HUES6 (cell line): Measurements from ENCODE around the gene CREB1.
"Not testable (repeated sequence)": the region's sequence is repeated elsewhere in the genome, so short reads cannot be mapped to it uniquely, and the experiment has no call there.

ENCODE experiments used
- H3K27ac ChIP-seq: 2 replicates; pipeline ENCODE4 v1.7.0; 2013; ENCODE audit warnings: low read depth, mild to moderate bottlenecking, low read length, inconsistent platforms
- H3K27me3 ChIP-seq: 2 replicates; pipeline ENCODE4 v1.6.1; 2013; ENCODE audit warnings: low read length; ENCODE audit not compliant: control insufficient read depth, insufficient read depth
- H3K36me3 ChIP-seq: 2 replicates; pipeline ENCODE4 v1.6.1; 2013; ENCODE audit warnings: low read length; ENCODE audit not compliant: control insufficient read depth, insufficient read depth
- H3K4me1 ChIP-seq: 2 replicates; pipeline ENCODE4 v1.6.1; 2013; ENCODE audit warnings: low read length; ENCODE audit not compliant: control insufficient read depth, insufficient read depth
- H3K4me3 ChIP-seq: 2 replicates; pipeline ENCODE4 v1.5.1; 2013; ENCODE audit warnings: low read depth, low read length
- H3K9ac ChIP-seq: one replicate; pipeline ENCODE4 v1.6.1; 2013; ENCODE audit warnings: mild to moderate bottlenecking, low read length
- H3K9me3 ChIP-seq: 2 replicates; pipeline ENCODE4 v1.6.1; 2013; ENCODE audit warnings: low read depth, low read length; ENCODE audit not compliant: control insufficient read depth, insufficient read depth

Gene CREB1

GRCh38 chr2:207491086-207491485, 38.7 kb upstream of the CREB1 start:
- H3K36me3 ChIP-seq: no peaks in the 10 kb centered on the region
- no peak overlapping the region for H3K27ac ChIP-seq
- H3K9me3 ChIP-seq: no peaks in the 10 kb centered on the region
- peaks cover 5% of the 10 kb centered on the region; the same call in 1 of the 2 replicates for H3K4me1 ChIP-seq
- H3K4me3 ChIP-seq: no peak overlapping the region
- H3K9ac ChIP-seq: no peak overlapping the region
- H3K27me3 ChIP-seq: no peaks in the 10 kb centered on the region

GRCh38 chr2:207491956-207492355, 37.8 kb upstream of the CREB1 start:
- no peak overlapping the region for H3K27ac ChIP-seq
- no peaks in the 10 kb centered on the region for H3K9me3 ChIP-seq
- no peaks in the 10 kb centered on the region for H3K27me3 ChIP-seq
- no peak overlapping the region for H3K9ac ChIP-seq
- no peaks in the 10 kb centered on the region for H3K36me3 ChIP-seq
- peaks cover 5% of the 10 kb centered on the region; the same call in 1 of the 2 replicates for H3K4me1 ChIP-seq
- H3K4me3 ChIP-seq: no peak overlapping the region

GRCh38 chr2:207492461-207492860, 37.3 kb upstream of the CREB1 start:
- Histone ChIP-seq H3K4me1 (peaks cover 5% of the 10 kb centered on the region; the same call in 1 of the 2 replicates), H3K27ac (no peak overlapping the region), H3K9me3 (no peaks in the 10 kb centered on the region), H3K9ac (no peak overlapping the region), H3K4me3 (no peak overlapping the region), H3K27me3 (no peaks in the 10 kb centered on the region), H3K36me3 (no peaks in the 10 kb centered on the region)

GRCh38 chr2:207494137-207494536, 35.6 kb upstream of the CREB1 start:
- Histone ChIP-seq H3K9ac (no peak overlapping the region), H3K27me3 (no peaks in the 10 kb centered on the region), H3K4me1 (peaks cover 6% of the 10 kb centered on the region; the same call in 1 of the 2 replicates), H3K36me3 (no peaks in the 10 kb centered on the region), H3K9me3 (no peaks in the 10 kb centered on the region), H3K4me3 (no peak overlapping the region), H3K27ac (no peak overlapping the region)

- H3K9ac ChIP-seq, H3K36me3 ChIP-seq, H3K27me3 ChIP-seq, H3K9me3 ChIP-seq, H3K4me3 ChIP-seq, H3K27ac ChIP-seq: not testable (repeated sequence)
- peaks cover 11% of the 10 kb centered on the region; the same call in 1 of the 2 replicates for H3K4me1 ChIP-seq
Measured at GRCh38 chr2:207496936-207497335, 32.8 kb upstream of the CREB1 start.

GRCh38 chr2:207497596-207497995, 32.2 kb upstream of the CREB1 start:
- Histone ChIP-seq H3K4me1 (peaks cover 11% of the 10 kb centered on the region; the same call in 1 of the 2 replicates), H3K36me3 (no peaks in the 10 kb centered on the region), H3K4me3 (no peak overlapping the region), H3K9ac (no peak overlapping the region), H3K27ac (no peak overlapping the region), H3K27me3 (no peaks in the 10 kb centered on the region), H3K9me3 (no peaks in the 10 kb centered on the region)

GRCh38 chr2:207498427-207498826, 31.3 kb upstream of the CREB1 start:
- Histone ChIP-seq H3K4me3 (no peak overlapping the region), H3K9ac (no peak overlapping the region), H3K9me3 (no peaks in the 10 kb centered on the region), H3K36me3 (no peaks in the 10 kb centered on the region), H3K4me1 (peaks cover 14% of the 10 kb centered on the region), H3K27me3 (no peaks in the 10 kb centered on the region), H3K27ac (no peak overlapping the region)

- Histone ChIP-seq H3K4me3 (no peak overlapping the region), H3K36me3 (no peaks in the 10 kb centered on the region), H3K9me3 (no peaks in the 10 kb centered on the region), H3K27ac (no peak overlapping the region), H3K9ac (no peak overlapping the region), H3K4me1 (peaks cover 16% of the 10 kb centered on the region), H3K27me3 (no peaks in the 10 kb centered on the region)
Measured at GRCh38 chr2:207499114-207499513, 30.6 kb upstream of the CREB1 start.

- Histone ChIP-seq H3K9ac (no peak overlapping the region), H3K9me3 (no peaks in the 10 kb centered on the region), H3K4me3 (no peak overlapping the region), H3K27ac (no peak overlapping the region), H3K4me1 (peaks cover 36% of the 10 kb centered on the region), H3K27me3 (no peaks in the 10 kb centered on the region), H3K36me3 (no peaks in the 10 kb centered on the region)
Measured at GRCh38 chr2:207501802-207502576, 27.8 kb upstream of the CREB1 start.

- no peak overlapping the region for H3K9ac ChIP-seq
- no peaks in the 10 kb centered on the region for H3K36me3 ChIP-seq
- H3K27ac ChIP-seq: no peak overlapping the region
- H3K27me3 ChIP-seq: no peaks in the 10 kb centered on the region
- H3K4me3 ChIP-seq: no peak overlapping the region
- no peaks in the 10 kb centered on the region for H3K9me3 ChIP-seq
- H3K4me1 ChIP-seq: peaks cover 36% of the 10 kb centered on the region
Measured at GRCh38 chr2:207502577-207503198, 27.1 kb upstream of the CREB1 start.

- no peak overlapping the region for H3K4me3 ChIP-seq
- H3K27ac ChIP-seq: no peak overlapping the region
- peaks cover 36% of the 10 kb centered on the region for H3K4me1 ChIP-seq
- no peaks in the 10 kb centered on the region for H3K36me3 ChIP-seq
- H3K9ac ChIP-seq: no peak overlapping the region
- no peaks in the 10 kb centered on the region for H3K9me3 ChIP-seq
- H3K27me3 ChIP-seq: no peaks in the 10 kb centered on the region
Measured at GRCh38 chr2:207503234-207503633, 26.5 kb upstream of the CREB1 start.
